ENCODE results near the gene LRP1-AS.

Gene LRP1-AS

GRCh38 chr12:57116580-57117281 lies 30.7 kb downstream of the LRP1-AS start:
- DNase-seq: no peak

GRCh38 chr12:57112492-57113294 lies 34.7 kb downstream of the LRP1-AS start:
- no peak for DNase-seq

DNA sequence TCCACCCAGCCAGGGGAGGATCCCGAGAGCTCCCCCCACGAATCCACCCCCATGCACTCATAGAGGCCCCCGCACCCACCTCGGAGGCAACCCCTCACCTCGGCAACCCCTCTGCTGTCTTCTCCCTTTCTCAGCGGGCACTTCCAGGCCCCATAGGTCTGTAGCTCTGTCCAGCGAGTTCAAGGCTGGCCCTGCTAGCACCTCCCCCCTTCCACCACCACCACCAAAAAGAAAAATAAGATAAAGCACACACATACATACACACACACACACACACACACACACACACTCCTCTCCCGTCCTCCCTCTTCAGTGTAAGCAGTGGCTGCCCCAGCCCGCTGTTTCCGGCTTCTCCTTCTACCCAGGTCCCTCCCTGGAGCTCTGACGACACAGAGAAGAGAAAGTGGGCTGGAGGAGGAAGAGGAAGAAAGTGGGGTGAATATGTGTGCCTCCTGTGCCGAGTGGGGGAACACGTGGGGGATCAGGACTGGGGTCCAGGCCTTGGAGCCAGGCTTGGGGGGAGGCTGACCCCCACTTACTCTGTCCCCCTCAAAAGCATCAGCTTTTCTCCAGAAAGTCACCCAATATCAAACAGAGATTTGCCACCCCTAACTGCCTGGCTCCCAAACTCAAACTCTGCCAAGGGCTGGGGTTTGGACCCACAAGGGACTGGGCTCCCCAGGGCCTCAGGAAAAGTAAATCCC lies 36.2 kb downstream of the LRP1-AS start, which contains the start of gene STAT6:
TSS of gene STAT6 (minus strand) at position 332 of the 704 bp plus-strand sequence. CDS start 3,084 bp downstream, outside the sequence.
- peak; percentile 87 for DNase-seq

DNA sequence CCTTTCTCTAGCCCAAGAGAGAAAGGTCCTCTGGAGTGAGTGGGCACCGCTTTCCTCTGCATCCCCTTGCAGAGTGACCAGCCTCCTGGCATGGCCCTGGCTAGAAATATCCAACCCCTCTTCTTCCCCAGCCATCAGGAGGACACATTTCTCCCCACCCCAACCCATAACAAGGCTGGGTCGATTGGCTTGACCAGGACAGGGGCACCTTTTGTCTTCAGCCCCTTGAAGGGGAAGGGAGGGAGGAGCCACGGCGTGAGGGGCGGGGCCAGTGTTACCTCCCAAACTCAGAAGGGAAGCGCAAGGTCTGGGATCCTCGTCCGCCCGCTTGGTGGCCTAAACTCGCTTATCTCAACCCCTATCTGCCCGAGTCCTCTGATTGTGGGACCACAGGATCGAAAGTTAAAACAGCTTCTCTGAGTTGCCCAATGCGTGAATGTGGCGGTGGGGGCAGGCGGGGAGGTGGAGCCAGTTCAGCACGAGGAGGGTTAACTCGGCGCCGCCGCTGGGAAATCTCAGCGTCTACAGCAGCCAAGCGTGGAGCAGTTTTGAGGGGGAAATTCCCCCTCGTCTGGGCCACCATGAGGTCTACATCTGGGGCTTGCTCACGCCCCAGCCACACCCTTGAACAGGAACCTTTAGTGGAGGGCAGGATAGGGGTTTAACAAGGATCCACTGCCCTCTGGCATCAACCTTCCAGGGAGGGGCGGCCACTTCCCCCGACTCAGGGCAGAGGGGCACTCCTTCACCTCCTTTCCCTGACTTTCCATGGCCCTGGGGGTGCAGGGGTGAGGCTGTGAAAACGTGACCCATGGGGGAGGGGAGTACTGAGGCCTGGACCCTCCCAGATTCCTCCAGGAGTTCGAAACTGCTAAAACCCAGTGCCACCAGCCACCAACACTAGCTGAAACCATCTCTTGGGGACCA lies 37.1 kb downstream of the LRP1-AS start:
- peak; percentile 64 for DNase-seq

GRCh38 chr12:57109207-57110103 lies 38.0 kb downstream of the LRP1-AS start:
- DNase-seq: no peak

GRCh38 chr12:57107456-57108155 lies 39.8 kb downstream of the LRP1-AS start:
- no peak for DNase-seq

- DNase-seq: no peak
Measured at GRCh38 chr12:57106021-57106708, 41.3 kb downstream of the LRP1-AS start.

DNA sequence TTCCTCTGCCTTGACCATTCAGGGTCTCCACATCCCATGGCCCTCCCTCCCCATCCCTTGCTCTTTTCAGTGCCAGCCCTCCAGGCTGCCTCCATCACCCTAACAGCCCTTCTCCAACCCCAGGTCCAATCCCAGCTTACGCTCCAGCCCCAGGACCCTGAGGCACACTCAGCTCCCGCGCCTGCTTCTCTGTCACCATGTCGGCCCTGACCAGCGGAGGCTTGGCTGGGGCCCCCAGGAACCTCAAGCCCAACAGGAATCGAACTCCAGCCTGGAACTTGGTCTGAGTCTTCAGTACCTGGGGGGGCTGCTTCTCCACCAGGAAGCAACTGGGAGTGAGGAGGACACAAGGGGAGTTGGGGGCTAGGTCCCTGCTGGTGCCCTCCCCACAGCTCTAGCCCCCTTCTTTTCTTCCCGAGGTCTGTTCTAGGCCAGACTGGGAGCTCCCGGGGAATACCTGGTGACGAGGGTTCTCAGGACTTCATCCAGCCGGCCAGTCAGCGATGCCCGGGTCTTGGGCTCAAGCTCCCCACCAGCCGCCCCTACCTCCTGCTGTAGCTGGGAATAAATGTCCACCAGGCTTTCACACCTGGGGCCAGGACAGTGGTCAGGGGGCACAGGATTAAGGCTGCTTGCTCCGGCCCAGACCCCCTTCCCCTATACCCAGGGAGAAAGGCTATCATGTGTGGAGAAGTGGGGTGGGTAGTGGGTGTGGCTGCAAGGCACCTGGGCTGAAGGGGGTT lies 42.2 kb downstream of the LRP1-AS start:
- no peak for DNase-seq

- DNase-seq: no peak
Measured at GRCh38 chr12:57104292-57104910, 43.0 kb downstream of the LRP1-AS start.

DNA sequence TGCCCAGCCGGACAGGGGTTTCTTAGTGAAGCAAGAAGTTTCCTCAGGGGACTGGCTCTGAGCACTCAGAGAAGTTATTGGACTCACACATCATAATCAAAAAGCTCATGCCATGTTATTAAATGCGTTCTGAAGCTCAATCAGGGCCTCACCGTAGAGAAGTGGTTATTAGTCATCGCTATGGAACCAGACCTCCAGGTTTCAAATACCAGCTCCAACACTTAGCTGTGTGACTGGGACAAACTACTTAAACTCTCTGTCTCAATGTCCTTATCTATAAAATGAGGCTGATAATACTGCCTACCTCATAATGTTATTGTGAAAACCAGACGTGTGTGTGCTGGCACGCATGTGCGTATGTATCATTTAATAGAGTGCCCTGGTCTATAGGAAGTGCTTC lies 43.6 kb downstream of the LRP1-AS start:
- no peak for DNase-seq

DNA sequence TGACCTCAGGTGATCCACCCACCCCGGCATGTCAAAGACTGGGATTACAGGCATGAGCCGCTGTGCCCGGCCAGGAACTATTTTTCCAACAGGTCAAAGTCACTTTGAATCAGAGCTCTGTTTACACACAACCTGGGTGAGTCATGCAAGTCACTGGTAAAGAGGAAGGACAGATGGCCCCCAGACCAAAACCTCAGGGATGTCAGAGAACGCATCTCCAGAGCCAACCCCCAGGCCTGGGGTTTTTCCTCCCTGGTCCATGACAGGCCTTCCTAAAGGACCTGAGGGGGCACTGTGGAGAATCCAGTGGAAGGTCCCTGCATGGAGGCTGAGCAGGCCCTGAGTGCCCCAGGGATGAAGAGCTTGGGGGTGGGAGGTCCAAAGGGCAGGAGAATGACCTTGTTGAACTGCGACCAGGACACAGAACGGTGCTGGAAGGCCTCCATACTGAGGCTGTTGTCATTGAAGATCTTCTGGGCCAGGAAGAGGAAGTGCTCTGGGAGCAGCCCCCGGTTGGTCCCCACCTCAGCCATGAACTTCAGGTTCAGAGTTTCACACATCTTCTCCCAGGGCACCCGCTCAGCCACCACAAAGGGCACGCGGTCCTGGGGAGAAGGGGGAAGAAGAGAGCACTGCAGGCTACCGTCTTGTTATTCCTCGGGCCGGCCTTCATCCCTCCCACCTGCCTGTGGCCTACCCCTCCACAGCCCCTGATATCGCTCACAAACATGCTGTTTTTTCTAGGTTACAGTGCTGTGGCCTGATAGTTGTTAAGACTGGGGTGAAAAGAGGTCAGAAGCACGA lies 45.3 kb downstream of the LRP1-AS start:
- DNase-seq: no peak

DNA sequence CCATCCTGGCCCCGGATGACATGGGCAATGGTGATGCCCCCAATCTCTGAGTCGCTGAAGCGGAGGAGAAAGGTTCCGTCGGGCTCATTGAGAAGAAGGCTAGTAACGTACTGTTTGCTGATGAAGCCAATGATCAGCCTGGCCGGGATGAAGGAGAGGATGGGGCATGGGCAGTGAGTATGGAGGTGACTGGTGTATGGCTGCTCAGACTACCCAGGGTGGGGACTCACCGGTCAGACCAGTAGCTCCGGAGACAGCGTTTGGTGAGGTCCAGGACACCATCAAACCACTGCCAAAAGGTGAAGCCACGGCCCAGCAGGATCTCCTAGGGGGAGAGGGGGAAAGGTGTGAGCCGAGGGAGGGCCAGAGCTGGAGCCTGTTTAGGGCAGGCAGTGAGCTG lies 47.7 kb downstream of the LRP1-AS start:
- DNase-seq: no peak

GRCh38 chr12:57099047-57099714 lies 48.2 kb downstream of the LRP1-AS start:
- DNase-seq: no peak

DNA sequence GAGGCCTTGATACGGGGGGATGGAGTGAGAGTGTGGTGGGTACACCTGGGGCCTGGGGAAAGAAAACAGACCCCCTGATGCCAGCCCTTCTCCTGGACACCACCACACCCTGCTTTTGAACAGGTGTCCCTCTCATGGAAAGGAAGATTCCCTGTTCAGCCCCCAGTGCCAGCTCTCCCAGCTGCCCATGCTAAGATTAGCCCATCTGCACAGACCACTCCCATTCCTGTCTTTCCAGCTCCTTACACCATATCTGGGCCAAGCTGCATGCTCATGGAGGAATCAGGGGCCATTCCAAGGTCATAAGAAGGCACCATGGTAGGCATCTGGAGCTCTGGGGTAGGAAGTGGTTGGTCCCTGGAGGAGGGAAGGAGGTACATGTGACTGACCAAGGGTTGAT lies 48.9 kb downstream of the LRP1-AS start:
- no peak for DNase-seq

GRCh38 chr12:57097554-57097835 lies 49.9 kb downstream of the LRP1-AS start:
- no peak for DNase-seq

GRCh38 chr12:57096748-57097553 lies 50.5 kb downstream of the LRP1-AS start:
- DNase-seq: no peak

- DNase-seq: no peak
Measured at GRCh38 chr12:57096099-57096572, 51.3 kb downstream of the LRP1-AS start.

All from fibroblast of skin of right quadriceps (primary cell).